Measurements from ENCODE around the gene HAPLN3.

HAPLN3 gene

GRCh38 chr15:88858934-88859333, 36.4 kb downstream of the HAPLN3 start:
- no peak for FAIRE-seq

- FAIRE-seq = no peak
Measured at GRCh38 chr15:88852476-88852875, 42.9 kb downstream of the HAPLN3 start.

DNA sequence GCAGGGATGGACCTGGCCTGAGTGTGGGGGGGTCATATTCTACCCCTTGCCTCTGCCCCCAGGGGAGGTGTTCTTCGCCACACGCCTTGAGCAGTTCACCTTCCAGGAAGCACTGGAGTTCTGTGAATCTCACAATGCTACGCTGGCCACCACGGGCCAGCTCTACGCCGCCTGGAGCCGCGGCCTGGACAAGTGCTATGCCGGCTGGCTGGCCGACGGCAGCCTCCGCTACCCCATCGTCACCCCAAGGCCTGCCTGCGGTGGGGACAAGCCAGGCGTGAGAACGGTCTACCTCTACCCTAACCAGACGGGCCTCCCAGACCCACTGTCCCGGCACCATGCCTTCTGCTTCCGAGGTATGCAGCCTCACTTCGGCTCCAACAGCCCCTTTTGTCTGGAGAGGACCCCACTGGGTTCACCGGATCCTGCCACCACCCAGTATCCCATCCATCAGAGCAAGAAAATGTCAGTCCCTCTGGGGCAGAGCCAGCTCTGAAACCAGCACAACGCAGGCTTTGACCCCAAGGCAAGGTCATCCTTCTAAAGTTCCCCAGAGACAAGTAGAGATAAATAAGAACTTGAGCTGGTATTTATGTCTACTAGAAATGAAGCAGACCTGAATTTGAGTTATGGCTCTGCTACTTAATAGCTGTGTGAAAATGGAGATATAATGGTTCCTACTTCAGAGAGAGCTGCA, 45.8 kb downstream of the HAPLN3 start:
- FAIRE-seq = no peak

DNA sequence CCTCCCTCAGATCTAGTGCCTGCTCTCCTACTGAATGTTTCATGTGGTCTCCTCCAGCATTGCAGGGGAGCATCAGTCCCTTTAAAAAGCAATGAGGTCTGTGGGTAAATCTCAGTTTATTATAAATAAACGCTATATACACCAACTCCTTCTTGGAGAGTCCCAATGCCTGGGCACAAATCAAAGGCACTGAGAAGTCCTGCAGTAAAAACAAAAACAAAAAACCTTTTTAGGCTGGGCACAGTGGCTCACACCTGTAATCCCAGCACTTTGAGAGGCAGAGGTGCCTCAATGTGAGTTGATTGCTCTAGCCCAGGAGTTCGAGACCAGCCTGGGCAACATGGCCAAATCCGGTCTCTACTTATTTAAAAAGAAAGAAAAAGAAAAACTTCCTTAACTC, 47.1 kb downstream of the HAPLN3 start:
- FAIRE-seq = no peak

- FAIRE-seq = no peak
Measured at GRCh38 chr15:88847144-88847543, 48.2 kb downstream of the HAPLN3 start.

- FAIRE-seq = no peak
Measured at GRCh38 chr15:88845616-88846015, 49.7 kb downstream of the HAPLN3 start.

DNA sequence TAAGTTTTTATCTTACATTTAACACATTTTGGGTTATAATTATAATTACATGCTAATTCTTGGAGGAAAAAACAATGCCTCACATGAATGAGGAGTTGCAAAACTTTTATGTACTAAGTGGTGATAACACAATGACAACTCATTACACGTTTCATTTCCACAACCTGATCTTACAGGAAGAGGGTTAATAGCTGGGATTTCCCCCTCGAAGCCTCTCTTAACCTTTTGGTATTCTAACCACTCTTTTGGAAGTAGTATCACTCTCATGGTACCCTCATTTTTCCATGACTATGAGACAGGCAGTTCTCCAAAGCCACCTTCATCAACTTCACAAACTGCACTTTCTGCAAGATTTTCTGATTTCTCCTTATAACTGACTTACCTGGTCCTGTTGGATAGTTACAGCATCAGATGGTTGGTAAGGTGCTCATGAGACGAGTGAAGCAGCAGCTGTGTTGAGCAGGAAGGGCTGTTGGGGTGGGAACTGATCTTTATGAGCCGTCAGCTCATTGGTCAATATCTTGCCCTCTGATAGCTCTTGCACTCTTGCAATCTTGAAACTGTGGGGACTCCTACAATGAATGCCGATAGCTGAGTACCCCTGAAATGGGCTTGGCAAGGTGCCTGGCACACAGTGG, 50.5 kb downstream of the HAPLN3 start:
- no peak for FAIRE-seq

GRCh38 chr15:88843334-88843733, 52.0 kb downstream of the HAPLN3 start:
- FAIRE-seq = no peak

DNA sequence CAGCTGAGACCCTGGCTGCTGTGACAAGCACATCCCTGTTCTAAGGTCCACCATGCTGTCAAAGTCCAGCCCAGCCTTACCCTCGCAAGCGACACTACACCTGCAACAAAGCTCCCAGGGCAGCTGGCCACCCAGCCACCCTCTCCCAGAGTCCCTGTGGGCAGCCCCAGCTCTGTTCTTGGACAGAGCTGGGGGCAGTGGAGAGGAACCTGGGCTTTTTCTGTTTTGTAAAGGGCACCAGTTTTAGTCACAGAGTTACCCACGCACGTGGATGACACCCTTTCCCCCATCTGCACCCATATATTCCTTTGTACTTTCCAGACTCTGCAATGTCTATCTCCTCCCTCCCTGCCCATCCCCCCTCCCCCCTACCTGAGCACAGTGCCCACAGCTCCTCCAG, 53.2 kb downstream of the HAPLN3 start:
- no peak for FAIRE-seq

- FAIRE-seq = no peak
Measured at GRCh38 chr15:88841236-88841635, 54.1 kb downstream of the HAPLN3 start.

- no peak for FAIRE-seq
Measured at GRCh38 chr15:88839961-88840360, 55.4 kb downstream of the HAPLN3 start.

- no peak for FAIRE-seq
Measured at GRCh38 chr15:88839146-88839545, 56.2 kb downstream of the HAPLN3 start.

DNA sequence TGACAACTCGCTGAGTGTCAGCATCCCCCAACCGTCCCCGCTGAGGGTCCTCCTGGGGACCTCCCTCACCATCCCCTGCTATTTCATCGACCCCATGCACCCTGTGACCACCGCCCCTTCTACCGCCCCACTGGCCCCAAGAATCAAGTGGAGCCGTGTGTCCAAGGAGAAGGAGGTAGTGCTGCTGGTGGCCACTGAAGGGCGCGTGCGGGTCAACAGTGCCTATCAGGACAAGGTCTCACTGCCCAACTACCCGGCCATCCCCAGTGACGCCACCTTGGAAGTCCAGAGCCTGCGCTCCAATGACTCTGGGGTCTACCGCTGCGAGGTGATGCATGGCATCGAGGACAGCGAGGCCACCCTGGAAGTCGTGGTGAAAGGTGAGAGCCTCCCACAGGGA, 56.7 kb downstream of the HAPLN3 start:
- FAIRE-seq = no peak

- FAIRE-seq = no peak
Measured at GRCh38 chr15:88835646-88836045, 59.7 kb downstream of the HAPLN3 start.

- FAIRE-seq = no peak
Measured at GRCh38 chr15:88835119-88835518, 60.2 kb downstream of the HAPLN3 start.

- no peak for FAIRE-seq
Measured at GRCh38 chr15:88834211-88834812, 61.0 kb downstream of the HAPLN3 start.

DNA sequence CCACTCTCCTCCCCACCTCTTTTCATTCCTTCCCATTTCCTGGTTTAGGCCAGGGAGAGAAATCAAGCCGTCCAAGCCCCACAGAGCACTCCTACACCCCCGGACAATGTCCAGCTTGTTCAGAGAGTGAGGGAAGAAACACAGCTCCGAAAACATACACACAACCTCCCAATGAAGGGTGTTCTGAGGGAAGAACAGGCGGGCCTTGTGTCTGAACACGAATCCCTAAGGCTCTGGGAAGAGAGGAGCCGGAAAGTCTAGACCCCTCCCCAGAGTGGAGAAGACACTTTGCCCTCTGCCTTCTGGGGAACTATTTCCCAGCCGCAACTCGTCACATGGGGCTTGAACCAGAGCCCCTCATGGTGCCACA, 61.6 kb downstream of the HAPLN3 start:
- no peak for FAIRE-seq

- FAIRE-seq = no peak
Measured at GRCh38 chr15:88832820-88833730, 62.3 kb downstream of the HAPLN3 start.

GRCh38 chr15:88830016-88830415, 65.3 kb downstream of the HAPLN3 start:
- no peak for FAIRE-seq

GRCh38 chr15:88828791-88829190, 66.6 kb downstream of the HAPLN3 start:
- FAIRE-seq = no peak
